Measurements from ENCODE around the gene YBX2. TPM values are rescaled to one million over a fixed set of nuclear protein-coding genes. Genes with fewer than 3 reads are reported as not detected.

YBX2 gene
- total and polyA plus RNA-seq, 2 experiments from 2014 or later: 20.9 to 56.2 TPM

GRCh38 chr17:7325031-7325528 is 30.6 kb upstream of the YBX2 start:
- DNase-seq (ENCODE audit: low read depth in 1 of 2, low spot score in 1 of 2): no peak
- Histone ChIP-seq H3K27me3 (no peaks in the 10 kb centered on the region), H3K4me3 (no peak overlapping the region), H3K9me3 (ENCODE audit: low read depth) (no peaks in the 10 kb centered on the region), H3K36me3 (peaks cover 35% of the 10 kb centered on the region), H3K4me1 (ENCODE audit: low read depth) (peaks cover 5% of the 10 kb centered on the region), H3K27ac (no peak overlapping the region)
- no peak for TF ChIP-seq CTCF (IDR thresholded peaks at IDR 0.05; ENCODE audit: low read depth, low read length)

GRCh38 chr17:7324438-7324779 is 30.0 kb upstream of the YBX2 start:
- H3K4me1 ChIP-seq (ENCODE audit: low read depth): peaks cover 5% of the 10 kb centered on the region
- peaks cover 35% of the 10 kb centered on the region for H3K36me3 ChIP-seq
- TF ChIP-seq CTCF (IDR thresholded peaks at IDR 0.05; ENCODE audit: low read depth, low read length): no peak
- H3K27me3 ChIP-seq: no peaks in the 10 kb centered on the region
- DNase-seq (ENCODE audit: low read depth in 1 of 2, low spot score in 1 of 2): no peak
- no peak overlapping the region for H3K27ac ChIP-seq
- no peaks in the 10 kb centered on the region for H3K9me3 ChIP-seq (ENCODE audit: low read depth)
- H3K4me3 ChIP-seq: no peak overlapping the region

DNA sequence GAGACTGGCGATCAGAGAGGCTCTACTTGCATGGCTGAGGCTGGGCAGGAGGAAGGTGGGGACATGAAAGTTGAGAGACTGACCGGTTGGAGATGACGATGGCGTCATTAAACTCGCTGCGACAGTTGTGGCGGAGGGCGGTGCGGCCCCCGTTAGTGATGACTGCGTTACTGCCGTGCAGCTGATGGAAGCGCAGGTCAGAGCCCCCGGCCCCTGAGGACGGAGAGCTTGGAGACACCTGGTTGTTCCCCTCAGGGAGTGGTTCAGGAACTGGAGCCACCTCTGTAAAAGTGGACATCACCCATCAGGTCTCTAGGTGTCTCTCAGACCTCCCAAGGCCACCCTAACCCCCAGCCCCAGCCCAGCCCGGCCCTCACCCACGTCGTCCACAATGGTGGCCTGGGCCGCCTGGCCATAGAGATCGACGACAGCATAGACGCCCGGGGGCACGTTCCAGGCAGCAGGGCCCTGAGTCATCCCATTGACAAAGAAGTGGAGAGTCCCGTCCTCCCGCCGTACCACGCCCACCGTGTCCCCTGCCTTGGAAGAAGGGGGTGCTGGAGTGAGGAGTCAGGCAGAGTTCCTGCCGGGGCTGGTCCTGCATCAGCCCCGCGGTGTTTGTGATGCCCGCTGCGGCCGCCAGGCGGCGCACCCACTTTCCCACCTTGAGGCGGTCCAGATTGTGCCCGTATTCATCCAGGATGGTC is 29.4 kb upstream of the YBX2 start:
- H3K27ac ChIP-seq: no peak overlapping the region
- H3K4me1 ChIP-seq (ENCODE audit: low read depth): peaks cover 5% of the 10 kb centered on the region
- H3K27me3 ChIP-seq: no peaks in the 10 kb centered on the region
- H3K9me3 ChIP-seq (ENCODE audit: low read depth): no peaks in the 10 kb centered on the region
- H3K4me3 ChIP-seq: no peak overlapping the region
- peaks cover 36% of the 10 kb centered on the region for H3K36me3 ChIP-seq
- DNase-seq (ENCODE audit: low read depth in 1 of 2, low spot score in 1 of 2): peak; percentile 40 to 53
- TF ChIP-seq CTCF (IDR thresholded peaks at IDR 0.05; ENCODE audit: low read depth, low read length): peak; percentile 89

GRCh38 chr17:7322520-7323194 is 28.2 kb upstream of the YBX2 start:
- Histone ChIP-seq H3K4me3 (no peak overlapping the region), H3K27me3 (no peaks in the 10 kb centered on the region), H3K4me1 (ENCODE audit: low read depth) (no peaks in the 10 kb centered on the region), H3K9me3 (ENCODE audit: low read depth) (no peaks in the 10 kb centered on the region), H3K36me3 (peaks cover 46% of the 10 kb centered on the region), H3K27ac (no peak overlapping the region)
- no peak for TF ChIP-seq CTCF (IDR thresholded peaks at IDR 0.05; ENCODE audit: low read depth, low read length)
- no peak for DNase-seq (ENCODE audit: low read depth in 1 of 2, low spot score in 1 of 2)

GRCh38 chr17:7321466-7321865 is 27.0 kb upstream of the YBX2 start:
- H3K9me3 ChIP-seq (ENCODE audit: low read depth): no peaks in the 10 kb centered on the region
- no peak overlapping the region for H3K4me3 ChIP-seq
- no peaks in the 10 kb centered on the region for H3K4me1 ChIP-seq (ENCODE audit: low read depth)
- peaks cover 51% of the 10 kb centered on the region for H3K36me3 ChIP-seq
- no peaks in the 10 kb centered on the region for H3K27me3 ChIP-seq
- no peak overlapping the region for H3K27ac ChIP-seq
- DNase-seq (ENCODE audit: low read depth in 1 of 2, low spot score in 1 of 2): no peak
- no peak for TF ChIP-seq CTCF (IDR thresholded peaks at IDR 0.05; ENCODE audit: low read depth, low read length)

Measured in cardiac muscle cell (in vitro differentiated cells and primary cell).